ENCODE results near the gene AFF3.

The AFF3 gene

DNA sequence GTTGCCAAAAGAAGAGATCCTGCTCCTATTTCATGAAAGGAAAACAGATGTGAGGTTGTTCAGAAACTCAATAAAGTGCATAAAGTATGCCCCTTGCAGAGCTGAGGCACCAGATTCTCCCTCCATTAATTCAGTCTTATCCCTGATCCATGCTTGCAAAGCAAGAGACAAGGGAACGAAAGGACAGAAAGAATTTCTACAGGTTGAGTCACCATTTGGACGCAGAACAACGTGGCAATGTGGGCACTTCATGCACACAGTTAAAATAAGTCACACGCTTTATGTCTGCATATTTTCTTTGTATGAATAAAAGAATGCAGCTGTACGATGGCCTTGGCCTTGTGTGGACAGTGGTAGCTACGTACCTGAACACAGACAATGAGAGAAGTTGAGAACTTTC lies 330.8 kb downstream of the AFF3 start:
- DNase-seq: no peak

- no peak for DNase-seq
Observed at GRCh38 chr2:99810225-99810624, 332.2 kb downstream of the AFF3 start.

DNA sequence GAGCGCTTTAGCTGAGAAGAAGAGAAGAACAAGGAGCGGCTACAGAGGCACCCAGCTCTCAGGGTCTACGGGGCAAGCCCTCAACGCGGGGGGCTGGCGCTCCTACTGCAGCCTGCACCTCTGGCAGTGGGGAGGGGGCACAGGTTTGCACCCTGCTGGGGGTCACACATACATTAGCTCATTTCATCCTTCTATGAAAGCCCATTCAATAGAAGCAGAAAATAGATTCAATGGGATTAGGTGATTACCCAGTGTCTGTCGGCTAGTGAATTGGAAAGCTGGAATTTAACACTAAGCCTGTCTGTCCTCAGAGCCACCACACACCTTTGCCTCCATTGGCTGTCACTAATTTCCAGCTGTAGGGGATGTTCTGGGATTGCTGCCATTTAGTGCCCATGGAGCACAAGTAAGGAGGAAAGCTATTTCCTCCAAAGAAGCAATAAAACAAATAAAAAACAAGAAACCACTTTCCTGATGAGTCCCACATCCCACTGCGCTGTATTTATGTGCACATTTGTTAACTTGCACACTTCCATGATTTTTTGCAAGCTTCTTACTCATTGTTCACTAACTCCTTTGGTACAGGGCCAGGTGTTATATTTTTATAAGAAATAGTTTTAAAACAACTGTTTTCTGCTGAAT lies 333.0 kb downstream of the AFF3 start:
- no peak for DNase-seq

DNA sequence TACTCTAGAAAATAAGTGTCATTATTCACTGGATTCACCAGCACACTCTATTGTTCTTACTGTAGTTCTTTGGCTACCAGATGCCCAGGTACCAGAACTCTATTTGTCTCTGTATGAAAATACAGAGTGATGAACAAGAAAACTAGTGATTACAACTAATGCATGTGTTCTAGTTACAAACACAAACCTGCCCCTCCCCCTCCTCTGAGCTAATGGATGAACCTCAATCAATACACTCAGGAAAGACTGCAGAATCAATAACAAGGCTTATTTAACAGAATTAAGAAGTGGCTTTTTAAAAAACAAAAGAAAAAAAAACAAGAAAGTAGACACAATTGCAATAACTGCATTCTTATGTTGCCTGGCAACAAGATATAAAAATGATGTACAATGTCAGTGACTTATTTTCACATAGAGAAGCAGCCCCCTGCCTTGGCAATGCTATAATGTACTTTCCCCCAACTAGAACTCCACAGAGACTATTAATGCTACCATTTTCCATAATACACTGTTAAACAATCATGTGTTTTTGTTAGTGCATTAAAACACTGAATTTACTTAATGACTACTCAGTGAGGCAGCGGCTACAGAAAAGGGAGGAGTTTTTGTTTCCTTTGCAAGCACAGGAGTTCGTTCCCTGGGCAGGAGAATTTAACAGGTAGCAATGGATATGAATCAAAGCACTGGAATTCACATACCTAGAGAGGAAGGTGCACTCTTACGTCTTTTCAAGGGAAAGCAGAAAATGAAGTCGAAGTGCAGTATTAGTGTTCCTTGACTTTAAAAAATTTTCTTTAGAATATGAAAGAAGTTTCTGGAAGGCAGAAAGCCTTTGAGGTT lies 333.8 kb downstream of the AFF3 start:
- DNase-seq: no peak

DNA sequence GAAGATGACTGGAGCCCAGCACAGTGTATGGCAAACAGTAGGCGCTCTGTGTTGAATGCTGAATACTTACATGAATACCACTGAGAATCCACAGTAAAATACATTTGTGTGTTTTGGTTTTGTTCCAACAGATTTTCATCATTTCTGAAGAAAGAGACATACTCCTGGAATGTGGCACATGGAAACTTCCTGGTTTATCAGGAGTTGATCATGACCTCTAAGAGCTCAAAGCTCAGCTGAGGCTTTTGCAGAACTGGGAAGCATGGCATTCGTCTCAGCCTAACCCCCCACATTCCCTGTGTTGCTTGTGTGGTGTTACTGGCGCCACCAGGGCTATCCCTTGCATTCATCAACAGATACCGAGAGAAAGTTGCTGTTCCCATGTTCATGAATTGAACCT lies 335.6 kb downstream of the AFF3 start:
- DNase-seq: no peak

- DNase-seq: no peak
Observed at GRCh38 chr2:99805930-99806476, 336.4 kb downstream of the AFF3 start.

DNA sequence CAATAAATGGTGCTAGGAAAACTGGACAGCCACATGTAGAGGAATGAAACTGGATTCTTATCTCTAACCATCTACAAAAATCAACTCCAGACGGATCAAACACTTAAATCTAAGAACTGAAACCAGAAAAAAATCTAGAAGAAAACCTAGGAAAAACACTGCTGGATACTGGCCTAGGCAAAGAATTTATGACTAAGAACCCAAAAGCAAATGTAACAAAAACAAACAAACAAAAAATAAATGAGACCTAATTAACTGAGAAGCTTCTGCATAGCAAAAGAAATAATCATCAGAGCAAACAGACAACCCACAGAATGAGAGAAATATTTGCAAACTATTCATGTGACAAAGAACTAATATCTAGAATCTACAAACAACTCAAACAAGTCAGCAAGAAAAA lies 338.5 kb downstream of the AFF3 start:
- DNase-seq: no peak

DNA sequence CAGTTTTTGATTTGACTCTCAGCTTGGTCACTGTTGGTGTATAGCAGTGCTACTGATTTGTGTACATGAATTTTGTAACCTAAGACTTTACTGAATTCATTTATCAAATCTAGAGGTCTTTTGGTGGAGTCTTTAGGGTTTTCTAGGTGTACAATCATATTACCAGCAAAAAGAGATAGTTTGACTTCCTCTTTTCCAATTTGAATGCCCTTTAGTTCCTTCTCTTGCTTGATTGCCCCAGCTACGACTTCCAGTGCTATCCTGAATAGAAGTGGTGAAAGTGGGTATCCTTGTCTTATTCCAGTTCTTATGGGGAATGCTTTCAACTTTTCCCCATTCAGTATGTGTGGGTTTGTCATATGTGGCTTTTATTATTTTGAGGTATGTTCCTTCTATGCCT lies 339.7 kb downstream of the AFF3 start:
- DNase-seq: no peak

DNA sequence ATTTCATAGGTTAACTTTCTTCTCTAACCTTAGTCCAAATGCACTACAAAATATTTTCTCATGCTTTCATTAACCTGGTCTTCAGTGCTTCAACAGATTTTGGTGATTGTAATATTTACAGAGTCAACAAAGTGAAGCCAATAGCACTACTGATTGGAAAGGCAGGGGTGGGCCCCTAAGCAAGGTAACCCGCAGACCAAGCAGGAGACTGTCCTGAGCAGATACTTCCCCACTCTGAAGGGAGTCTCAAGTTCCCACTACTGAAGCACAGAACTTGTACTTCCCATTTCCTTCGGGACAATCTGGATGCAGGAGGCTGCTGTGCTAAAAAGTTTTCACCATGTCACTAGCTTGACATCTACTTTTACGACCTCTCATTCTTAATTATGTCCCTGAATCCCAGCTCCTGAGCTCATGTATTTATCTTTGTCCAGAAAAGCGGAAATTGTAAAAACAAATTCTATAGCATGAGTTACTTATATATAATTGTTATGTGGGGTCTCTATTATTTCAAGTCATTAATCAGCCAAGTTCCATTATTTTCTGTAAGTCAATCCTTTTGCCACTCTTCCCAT lies 341.0 kb downstream of the AFF3 start:
- no peak for DNase-seq

GRCh38 chr2:99797475-99797874 lies 344.9 kb downstream of the AFF3 start:
- DNase-seq: no peak

DNA sequence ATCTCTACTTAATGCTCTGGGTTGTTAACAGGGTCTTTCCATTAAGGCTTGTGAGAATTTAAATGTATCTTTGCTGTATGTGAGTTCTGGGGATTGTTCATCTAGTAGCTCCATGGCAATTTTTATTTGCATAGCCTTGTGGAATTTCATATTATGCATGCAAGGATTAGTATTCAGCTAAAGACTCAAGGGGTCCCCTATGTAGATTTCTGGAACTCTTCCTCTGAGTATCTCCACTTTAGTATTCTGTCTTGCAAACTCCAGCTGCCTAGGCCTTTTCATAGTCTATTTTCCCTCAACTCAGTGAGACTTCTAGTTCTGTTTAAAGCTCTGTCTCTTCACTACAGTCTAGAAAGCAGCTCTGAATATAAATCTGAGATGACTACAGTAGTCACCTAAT lies 348.0 kb downstream of the AFF3 start:
- no peak for DNase-seq

DNA sequence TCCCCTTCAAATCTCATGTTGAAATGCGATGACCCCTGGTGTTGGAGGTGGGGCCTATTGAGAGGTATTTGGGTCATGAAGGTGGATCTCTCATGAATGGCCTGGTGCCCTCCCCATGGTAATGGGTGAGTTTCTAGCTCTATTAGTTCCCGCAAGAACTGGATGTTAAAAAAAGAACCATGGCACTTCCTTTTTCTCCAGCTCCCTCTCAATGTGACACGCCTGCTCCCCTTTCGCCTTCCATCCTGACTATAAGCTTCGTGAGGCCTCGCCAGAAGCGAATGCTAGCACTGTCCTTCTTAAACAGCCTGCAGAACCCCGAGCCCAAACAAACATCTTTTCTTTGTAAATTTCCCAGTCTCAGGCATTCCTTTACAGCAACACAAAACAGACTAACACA lies 349.4 kb downstream of the AFF3 start:
- no peak for DNase-seq

- no peak for DNase-seq
Observed at GRCh38 chr2:99789849-99790248, 352.5 kb downstream of the AFF3 start.

- no peak for DNase-seq
Observed at GRCh38 chr2:99787769-99788382, 354.5 kb downstream of the AFF3 start.

DNA sequence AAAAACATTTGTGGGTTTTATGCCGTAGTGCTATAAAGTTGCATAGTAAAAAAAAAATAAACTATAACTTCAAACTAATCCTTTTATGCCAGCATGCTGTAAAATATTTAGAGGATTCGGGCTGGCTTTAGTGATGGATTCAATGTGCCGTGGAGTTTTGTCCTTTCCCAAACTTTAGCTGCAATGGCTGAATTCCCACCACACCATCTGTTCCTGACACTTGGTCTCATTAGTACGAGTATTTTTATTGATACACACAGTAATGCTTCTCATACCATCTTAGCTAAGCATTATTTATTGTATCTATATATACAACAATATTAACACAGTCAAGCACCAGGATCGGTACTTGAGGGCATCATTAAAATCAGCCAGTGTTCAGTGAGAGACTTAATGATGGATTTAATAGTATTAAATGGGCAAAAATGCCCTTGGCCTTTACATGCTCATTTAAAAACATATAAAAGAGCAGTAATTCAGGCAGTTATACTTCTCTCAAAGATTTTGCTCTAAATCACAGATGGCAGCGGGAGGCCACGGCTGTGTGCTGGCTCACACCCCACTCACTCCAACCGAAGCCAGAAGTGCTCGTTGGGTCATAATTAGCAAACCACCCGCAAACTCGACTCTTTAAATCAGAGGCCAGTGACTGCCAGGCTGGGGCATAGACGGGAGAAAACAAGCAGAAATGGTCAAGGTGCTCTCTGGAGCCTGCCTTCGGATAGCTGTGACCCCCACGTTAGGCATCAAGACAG lies 355.6 kb downstream of the AFF3 start:
- DNase-seq: peak; percentile 45

DNA sequence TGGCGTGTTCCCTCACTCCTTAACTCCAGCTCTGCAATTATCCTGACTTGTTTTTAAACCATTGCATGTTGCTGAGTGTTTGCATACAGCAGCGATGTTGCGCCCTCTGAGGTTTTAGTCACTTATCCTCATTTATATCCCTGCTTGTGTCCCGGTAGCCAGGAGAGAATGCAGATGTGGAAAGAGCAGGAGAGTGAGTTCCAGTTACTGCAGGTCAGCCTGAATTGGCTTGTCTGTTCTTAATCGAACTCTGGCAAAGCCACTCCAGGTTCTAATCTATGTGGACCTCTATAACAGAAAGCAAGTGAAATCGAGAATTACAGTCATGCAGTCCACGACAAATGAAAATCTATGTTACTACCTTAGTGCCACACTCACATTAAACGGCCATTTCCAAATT lies 357.4 kb downstream of the AFF3 start:
- no peak for DNase-seq

- DNase-seq: no peak
Observed at GRCh38 chr2:99784282-99784681, 358.1 kb downstream of the AFF3 start.

GRCh38 chr2:99780276-99780675 lies 362.1 kb downstream of the AFF3 start:
- no peak for DNase-seq

DNA sequence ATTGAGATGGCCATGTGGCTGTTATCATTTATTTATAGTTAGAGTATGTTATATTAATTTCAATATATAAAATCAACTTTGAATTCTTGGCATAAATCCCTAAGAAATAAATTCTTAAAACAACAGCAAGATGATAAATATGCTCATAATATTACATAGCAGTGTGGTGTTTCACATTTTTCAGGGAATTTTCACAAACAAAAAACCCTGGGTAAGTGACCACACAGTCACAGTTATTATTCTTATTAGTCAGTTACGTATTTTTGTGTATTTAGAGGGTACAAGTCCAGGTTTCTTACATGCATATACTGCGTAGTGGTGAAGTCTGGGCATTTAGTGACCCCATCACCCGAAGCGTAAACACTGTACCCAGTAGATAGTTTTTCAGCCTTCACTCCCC lies 363.1 kb downstream of the AFF3 start:
- DNase-seq: no peak

GRCh38 chr2:99777656-99778290 lies 364.6 kb downstream of the AFF3 start:
- no peak for DNase-seq

- DNase-seq: no peak
Observed at GRCh38 chr2:99776906-99777646, 365.3 kb downstream of the AFF3 start.
